ENCODE measurements around the gene KDM3B.

DNA sequence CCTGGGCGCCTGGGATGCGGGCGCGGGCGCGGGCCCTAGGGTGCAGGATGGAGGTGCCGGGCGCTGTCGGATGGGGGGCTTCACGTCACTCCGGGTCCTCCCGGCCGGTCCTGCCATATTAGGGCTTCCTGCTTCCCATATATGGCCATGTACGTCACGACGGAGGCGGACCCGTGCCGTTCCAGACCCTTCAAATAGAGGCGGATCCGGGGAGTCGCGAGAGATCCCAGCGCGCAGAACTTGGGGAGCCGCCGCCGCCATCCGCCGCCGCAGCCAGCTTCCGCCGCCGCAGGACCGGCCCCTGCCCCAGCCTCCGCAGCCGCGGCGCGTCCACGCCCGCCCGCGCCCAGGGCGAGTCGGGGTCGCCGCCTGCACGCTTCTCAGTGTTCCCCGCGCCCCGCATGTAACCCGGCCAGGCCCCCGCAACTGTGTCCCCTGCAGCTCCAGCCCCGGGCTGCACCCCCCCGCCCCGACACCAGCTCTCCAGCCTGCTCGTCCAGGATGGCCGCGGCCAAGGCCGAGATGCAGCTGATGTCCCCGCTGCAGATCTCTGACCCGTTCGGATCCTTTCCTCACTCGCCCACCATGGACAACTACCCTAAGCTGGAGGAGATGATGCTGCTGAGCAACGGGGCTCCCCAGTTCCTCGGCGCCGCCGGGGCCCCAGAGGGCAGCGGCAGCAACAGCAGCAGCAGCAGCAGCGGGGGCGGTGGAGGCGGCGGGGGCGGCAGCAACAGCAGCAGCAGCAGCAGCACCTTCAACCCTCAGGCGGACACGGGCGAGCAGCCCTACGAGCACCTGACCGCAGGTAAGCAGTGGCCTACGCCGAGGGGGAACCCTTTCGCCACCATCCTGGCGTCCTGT is 113.0 kb downstream of the KDM3B start, which contains the start of gene EGR1:
- TF ChIP-seq, protein P1, sequence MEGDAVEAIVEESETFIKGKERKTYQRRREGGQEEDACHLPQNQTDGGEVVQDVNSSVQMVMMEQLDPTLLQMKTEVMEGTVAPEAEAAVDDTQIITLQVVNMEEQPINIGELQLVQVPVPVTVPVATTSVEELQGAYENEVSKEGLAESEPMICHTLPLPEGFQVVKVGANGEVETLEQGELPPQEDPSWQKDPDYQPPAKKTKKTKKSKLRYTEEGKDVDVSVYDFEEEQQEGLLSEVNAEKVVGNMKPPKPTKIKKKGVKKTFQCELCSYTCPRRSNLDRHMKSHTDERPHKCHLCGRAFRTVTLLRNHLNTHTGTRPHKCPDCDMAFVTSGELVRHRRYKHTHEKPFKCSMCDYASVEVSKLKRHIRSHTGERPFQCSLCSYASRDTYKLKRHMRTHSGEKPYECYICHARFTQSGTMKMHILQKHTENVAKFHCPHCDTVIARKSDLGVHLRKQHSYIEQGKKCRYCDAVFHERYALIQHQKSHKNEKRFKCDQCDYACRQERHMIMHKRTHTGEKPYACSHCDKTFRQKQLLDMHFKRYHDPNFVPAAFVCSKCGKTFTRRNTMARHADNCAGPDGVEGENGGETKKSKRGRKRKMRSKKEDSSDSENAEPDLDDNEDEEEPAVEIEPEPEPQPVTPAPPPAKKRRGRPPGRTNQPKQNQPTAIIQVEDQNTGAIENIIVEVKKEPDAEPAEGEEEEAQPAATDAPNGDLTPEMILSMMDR (IDR thresholded peaks at IDR 0.05) = peak; percentile 17; the same call in 1 of the 2 replicates
- no peak for TF ChIP-seq NRF1 (IDR thresholded peaks at IDR 0.05; ENCODE audit: low read depth, low read length)
- no peak for TF ChIP-seq JUND (IDR thresholded peaks at IDR 0.05)
- TF ChIP-seq RCOR1 (IDR thresholded peaks at IDR 0.05; ENCODE audit: low read length) = 0 out of 2 replicates have a peak, but pooled peaks have one; percentile 31
- TF ChIP-seq POLR2AphosphoS5 (IDR thresholded peaks at IDR 0.05; ENCODE audit: low read depth, low read length) = peak; percentile 36; the same call in 1 of the 2 replicates
- no peak for TF ChIP-seq EZH2phosphoT487 (IDR thresholded peaks at IDR 0.05; ENCODE audit: borderline replicate concordance, low read depth)
- peak; percentile 24; the same call in 1 of the 2 replicates for TF ChIP-seq MXI1 (IDR thresholded peaks at IDR 0.05; ENCODE audit: low read depth, low read length)
- no peak for TF ChIP-seq TAF1 (IDR thresholded peaks at IDR 0.05; ENCODE audit: borderline replicate concordance, low read depth, low read length)

All from SK-N-SH (cell line).